ENCODE results near the gene CDKAL1. TPM values are rescaled to one million over a fixed set of nuclear protein-coding genes. Genes with fewer than 3 reads are reported as not detected.

CDKAL1 gene
- total RNA-seq, 1 experiment from 2014 or later = 23.4 TPM

GRCh38 chr6:20554326-20554725 lies 20.1 kb downstream of the CDKAL1 start:
- DNase-seq (ENCODE audit: low spot score) = no peak

- DNase-seq (ENCODE audit: low spot score) = no peak
These were observed 20.6 kb downstream of the CDKAL1 start for GRCh38 chr6:20554817-20555216.

- no peak for DNase-seq (ENCODE audit: low spot score)
These were observed 25.8 kb downstream of the CDKAL1 start for GRCh38 chr6:20559924-20560551.

- no peak for DNase-seq (ENCODE audit: low spot score)
These were observed 29.1 kb downstream of the CDKAL1 start for GRCh38 chr6:20563377-20563776.

GRCh38 chr6:20564269-20564668 lies 30.0 kb downstream of the CDKAL1 start:
- peak; percentile 8 for DNase-seq (ENCODE audit: low spot score)

- no peak for DNase-seq (ENCODE audit: low spot score)
These were observed 30.5 kb downstream of the CDKAL1 start for GRCh38 chr6:20564777-20565176.

- no peak for DNase-seq (ENCODE audit: low spot score)
These were observed 31.1 kb downstream of the CDKAL1 start for GRCh38 chr6:20565342-20565741.

- no peak for DNase-seq (ENCODE audit: low spot score)
These were observed 31.9 kb downstream of the CDKAL1 start for GRCh38 chr6:20566109-20566508.

GRCh38 chr6:20569000-20569610 lies 34.8 kb downstream of the CDKAL1 start:
- peak; percentile 69 for DNase-seq (ENCODE audit: low spot score)

GRCh38 chr6:20571261-20571660 lies 37.0 kb downstream of the CDKAL1 start:
- DNase-seq (ENCODE audit: low spot score) = no peak

- DNase-seq (ENCODE audit: low spot score) = no peak
These were observed 38.0 kb downstream of the CDKAL1 start for GRCh38 chr6:20572288-20572687.

GRCh38 chr6:20572940-20573339 lies 38.7 kb downstream of the CDKAL1 start:
- peak; percentile 11 for DNase-seq (ENCODE audit: low spot score)

- DNase-seq (ENCODE audit: low spot score) = no peak
These were observed 40.1 kb downstream of the CDKAL1 start for GRCh38 chr6:20574355-20574754.

- no peak for DNase-seq (ENCODE audit: low spot score)
These were observed 40.9 kb downstream of the CDKAL1 start for GRCh38 chr6:20575125-20575524.

- DNase-seq (ENCODE audit: low spot score) = no peak
These were observed 41.6 kb downstream of the CDKAL1 start for GRCh38 chr6:20575704-20576451.

- no peak for DNase-seq (ENCODE audit: low spot score)
These were observed 43.0 kb downstream of the CDKAL1 start for GRCh38 chr6:20577173-20577688.

- no peak for DNase-seq (ENCODE audit: low spot score)
These were observed 46.8 kb downstream of the CDKAL1 start for GRCh38 chr6:20581070-20581469.

GRCh38 chr6:20582586-20583443 lies 48.6 kb downstream of the CDKAL1 start:
- no peak for DNase-seq (ENCODE audit: low spot score)

- no peak for DNase-seq (ENCODE audit: low spot score)
These were observed 49.2 kb downstream of the CDKAL1 start for GRCh38 chr6:20583444-20583800.

- no peak for DNase-seq (ENCODE audit: low spot score)
These were observed 50.0 kb downstream of the CDKAL1 start for GRCh38 chr6:20584100-20584731.

GRCh38 chr6:20589266-20589665 lies 55.0 kb downstream of the CDKAL1 start:
- DNase-seq (ENCODE audit: low spot score) = no peak

Measured in A172 (cell line).